ENCODE measurements around the gene PIH1D2. TPM values are rescaled to one million over a fixed set of nuclear protein-coding genes. Genes with fewer than 3 reads are reported as not detected.

PIH1D2 gene
- total and polyA plus RNA-seq, 2 of the 8 experiments (the other 6 are each of a cell fraction or from before 2014, with no cell fraction given), result 0.53 to 0.73 TPM

DNA sequence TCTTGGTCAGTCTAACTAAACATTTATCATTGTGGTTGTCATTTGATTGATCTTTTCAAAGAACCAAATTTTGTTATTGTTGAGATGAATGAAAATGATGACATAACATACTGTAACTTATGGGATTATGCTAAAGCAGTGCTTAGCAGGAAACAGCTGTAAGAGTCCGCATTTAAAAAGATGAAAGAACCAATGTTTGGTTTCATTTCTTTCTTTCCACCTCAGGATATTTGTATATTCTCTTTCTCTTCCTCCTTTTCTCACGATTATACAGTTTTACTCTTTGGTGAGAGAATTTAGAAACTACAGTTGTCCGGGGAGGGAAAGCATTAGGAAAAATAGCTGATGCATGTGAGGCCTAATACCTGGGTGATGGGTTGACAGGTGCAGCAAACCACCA is 23.1 kb downstream of the PIH1D2 start:
- Histone ChIP-seq H3K4me2 (ENCODE audit: insufficient read depth in 1 of 2, low read depth in 2 of 2, low read length in 2 of 2) (no peak overlapping the region), H4K20me1 (replicated peaks in 1 of 2; ENCODE audit: control insufficient read depth in 1 of 2, insufficient read depth in 2 of 2, low read length in 2 of 2) (no peaks in the 10 kb centered on the region), H4K8ac (ENCODE audit: extremely low read depth, insufficient read depth, low read length) (no peak overlapping the region), H3K23ac (ENCODE audit: insufficient read length) (no peak overlapping the region), H3K4ac (replicated peaks; ENCODE audit: insufficient read length, low read depth, low read length) (no peak overlapping the region), H3K27ac (ENCODE audit: low read depth, low read length) (no peak overlapping the region), H3K36me3 (ENCODE audit: control insufficient read depth in 2 of 4, insufficient read depth in 4 of 4, low read length in 3 of 4) (peaks cover 3 to 49% (median 22%) of the 10 kb centered on the region in 4 experiments; a peak in 6 of 8 replicates), H3K56ac (replicated peaks; ENCODE audit: insufficient read length, low read depth, low read length) (no peak overlapping the region), H2BK20ac (ENCODE audit: low read length) (no peak overlapping the region), H3K4me1 (replicated peaks in 1 of 4; ENCODE audit: control insufficient read depth in 3 of 4, insufficient read depth in 4 of 4, low read length in 3 of 4) (no peaks in the 10 kb centered on the region), H3K9me3 (ENCODE audit: insufficient read depth in 2 of 2, low read depth in 1 of 2, low read length in 1 of 2) (no peaks in the 10 kb centered on the region), H2BK15ac (ENCODE audit: low read length) (no peak overlapping the region), H4K91ac (replicated peaks; ENCODE audit: insufficient read length, low read length) (no peak overlapping the region), H3K79me2 (ENCODE audit: control insufficient read depth in 1 of 2, insufficient read depth in 2 of 2, low read length in 2 of 2) (peaks cover 0 to 2% of the 10 kb centered on the region in 2 experiments; a peak in 2 of 4 replicates), H2BK12ac (ENCODE audit: low read depth, low read length) (no peak overlapping the region), H3K9ac (replicated peaks in 1 of 4; ENCODE audit: extremely low read depth in 1 of 4, low read depth in 3 of 4, low read length in 3 of 4) (no peak overlapping the region), H2BK5ac (ENCODE audit: low read depth, low read length) (no peak overlapping the region), H2AFZ (ENCODE audit: low read length) (no peak overlapping the region), H3K18ac (ENCODE audit: extremely low read depth, low read length) (no peak overlapping the region), H2AK5ac (ENCODE audit: low read depth, low read length) (no peak overlapping the region), H2BK120ac (replicated peaks; ENCODE audit: low read depth, low read length) (no peak overlapping the region), H3K23me2 (ENCODE audit: low read depth, low read length) (no peaks in the 10 kb centered on the region), H3K27me3 (replicated peaks in 1 of 4; ENCODE audit: control insufficient read depth in 3 of 4, extremely low read depth in 1 of 4, insufficient read depth in 3 of 4, low read length in 3 of 4) (no peaks in the 10 kb centered on the region), H3K79me1 (ENCODE audit: low read depth, low read length) (no peaks in the 10 kb centered on the region), H3K14ac (ENCODE audit: insufficient read length) (no peak overlapping the region), H3K4me3 (ENCODE audit: extremely low read depth in 1 of 4, insufficient read depth in 2 of 4, low read depth in 3 of 4, low read length in 4 of 4) (no peak overlapping the region), H4K5ac (ENCODE audit: insufficient read length, low read depth, low read length) (no peak overlapping the region)
- no peak for DNase-seq (ENCODE audit: low read depth in 1 of 2, low spot score in 2 of 2)
- ChIA-PET CTCF (ENCODE audit: partially characterized antibody) (no interaction called here), POLR2A (ENCODE audit: partially characterized antibody) (interaction anchor here (0.6 to 2.5 kb wide), 3 partner anchors 8 to 11 kb away, joined by 3 to 8 read pairs (median 3); no protein-coding TSS in a partner anchor)
- no peak for TF ChIP-seq SIX5 (IDR thresholded peaks at IDR 0.05; ENCODE audit: low read depth, low read length)
- TF ChIP-seq CHD1 (IDR thresholded peaks at IDR 0.05; ENCODE audit: low read depth, low read length), result no peak
- no peak for TF ChIP-seq BRCA1 (IDR thresholded peaks at IDR 0.05; ENCODE audit: low read depth, low read length)
- no peak for TF ChIP-seq JUN (IDR thresholded peaks at IDR 0.05; ENCODE audit: low read depth, low read length)
- TF ChIP-seq NRF1 (IDR thresholded peaks at IDR 0.05; ENCODE audit: low read depth, low read length), result no peak
- no peak for TF ChIP-seq SP1 (IDR thresholded peaks at IDR 0.05; ENCODE audit: low read depth, low read length)
- TF ChIP-seq KDM1A (IDR thresholded peaks at IDR 0.05; ENCODE audit: borderline replicate concordance, low read length), result no peak
- TF ChIP-seq RXRA (IDR thresholded peaks at IDR 0.05; ENCODE audit: insufficient read depth, low read depth, low read length), result no peak
- TF ChIP-seq TCF12 (IDR thresholded peaks at IDR 0.05; ENCODE audit: low read depth, low read length), result no peak
- TF ChIP-seq POU5F1 (IDR thresholded peaks at IDR 0.05; ENCODE audit: low read depth, low read length), result no peak
- no peak for TF ChIP-seq CEBPB (IDR thresholded peaks at IDR 0.05; ENCODE audit: low read depth, low read length)
- no peak for FAIRE-seq
- WGBS, 2 experiments (ENCODE audit: extremely low coverage in 1 of 2, insufficient coverage in 1 of 2, insufficient read length in 1 of 2, insufficient replicate concordance in 2 of 2, low coverage in 1 of 2, low lambda C conversion rate in 2 of 2, missing lambda C conversion rate in 1 of 2), result 96% methylated on average over 3 of the region's 3 CpGs; no CpG with 5 or more reads in 1 of the 2 experiments

All from H1 (cell line).